Thymus (tissue), 11 donors: ENCODE data around the gene NR1H2. TPM values are rescaled to one million over a fixed set of nuclear protein-coding genes. Genes with fewer than 3 reads are reported as not detected.
"Not testable (repeated sequence)": the region's sequence is repeated elsewhere in the genome, so short reads cannot be mapped to it uniquely, and the experiment has no call there.

ENCODE experiments used
- DNase-seq, 9 donors: peaks; one replicate each; pipeline ENCODE4 v3.0.0-alpha.2; 2013; ENCODE audit warnings: low spot score in 9 of 9, low read depth in 6 of 9, missing footprints in 1 of 9
- H3K27ac ChIP-seq, 2 donors: one replicate each; pipeline ENCODE4 v1.5.1; 2013; ENCODE audit warnings: control low read depth in 1 of 2, low read depth in 1 of 2, low read length in 1 of 2, mild to moderate bottlenecking in 1 of 2, moderate library complexity in 1 of 2
- H3K27me3 ChIP-seq, 2 donors: one replicate each; pipeline ENCODE4 v1.5.1; 2013; ENCODE audit warnings: low read length in 1 of 2; ENCODE audit not compliant: control insufficient read depth in 2 of 2, insufficient read depth in 1 of 2
- H3K36me3 ChIP-seq, 2 donors: one replicate each; pipeline ENCODE4 v1.5.1; 2013; ENCODE audit warnings: low read length in 1 of 2, mild to moderate bottlenecking in 1 of 2, moderate library complexity in 1 of 2; ENCODE audit not compliant: control insufficient read depth in 2 of 2, insufficient read depth in 2 of 2
- H3K4me1 ChIP-seq, 2 donors: one replicate each; pipeline ENCODE4 v1.5.1; 2013; ENCODE audit warnings: low read length in 2 of 2; ENCODE audit not compliant: control insufficient read depth in 2 of 2, insufficient read depth in 2 of 2
- H3K4me3 ChIP-seq, 2 donors: one replicate each; pipeline ENCODE4 v1.5.1; 2013; ENCODE audit warnings: low read length in 2 of 2, control low read depth in 1 of 2, mild to moderate bottlenecking in 1 of 2
- H3K9me3 ChIP-seq, 2 donors: one replicate each; pipeline ENCODE4 v1.5.1; 2013; ENCODE audit warnings: low read length in 1 of 2, mild to moderate bottlenecking in 1 of 2; ENCODE audit not compliant: control insufficient read depth in 2 of 2, insufficient read depth in 1 of 2
- WGBS: extraction: QIAGEN DNeasy Blood & Tissue Kit; methylation state at CpG from one replicate; pipeline ENCODE4 v1.1.7; 2013; 5-methylcytosine and 5-hydroxymethylcytosine counted together
- polyA plus RNA-seq: library from polyadenylated mRNA; stranded (reverse); fragments of 200-250 nt; gene quantifications from one replicate; pipeline ENCODE4 v1.2.3, GENCODE V29; 2013
- total RNA-seq: library from RNA; stranded (reverse); fragments of 120-200 nt; gene quantifications from one replicate; pipeline ENCODE4 v1.2.4, GENCODE V29; 2013
- donor health status: healthy.

Gene NR1H2
- total and polyA plus RNA-seq, 2 donors, result 27.9 to 57.2 TPM

GRCh38 chr19:50340331-50340730 is 35.9 kb upstream of the NR1H2 start:
- H3K9me3 ChIP-seq, result peaks cover 0 to 3% of the 10 kb centered on the region in 2 donors
- no peaks in the 10 kb centered on the region for H3K4me1 ChIP-seq
- H3K4me3 ChIP-seq, result no peak overlapping the region
- H3K27ac ChIP-seq, result no peak overlapping the region
- no peaks in the 10 kb centered on the region for H3K36me3 ChIP-seq
- H3K27me3 ChIP-seq, result no peaks in the 10 kb centered on the region
- no peak for DNase-seq

- no peaks in the 10 kb centered on the region for H3K27me3 ChIP-seq
Measured at GRCh38 chr19:50341091-50341564, 35.1 kb upstream of the NR1H2 start.

GRCh38 chr19:50344661-50345318 is 31.5 kb upstream of the NR1H2 start:
- H3K9me3 ChIP-seq, result peaks cover 0 to 3% of the 10 kb centered on the region in 2 donors
- no peaks in the 10 kb centered on the region for H3K27me3 ChIP-seq
- H3K27ac ChIP-seq, result peak overlapping the region in 1 of 2 donors; percentile 8
- H3K36me3 ChIP-seq, result no peaks in the 10 kb centered on the region
- WGBS, result 72% methylated on average over 8 of the region's 8 CpGs
- H3K4me3 ChIP-seq, result no peak overlapping the region
- peaks cover 0 to 4% of the 10 kb centered on the region in 2 donors for H3K4me1 ChIP-seq
- no peak for DNase-seq

More at GRCh38 chr19:50341091-50341564, 35.1 kb upstream of the NR1H2 start:
- no peak for DNase-seq
- H3K36me3 ChIP-seq, result no peaks in the 10 kb centered on the region
- no peak overlapping the region for H3K4me3 ChIP-seq
- H3K4me1 ChIP-seq, result no peaks in the 10 kb centered on the region
- WGBS, result 95% methylated on average over 3 of the region's 3 CpGs
- H3K9me3 ChIP-seq, result peaks cover 0 to 3% of the 10 kb centered on the region in 2 donors
- H3K27ac ChIP-seq, result no peak overlapping the region

GRCh38 chr19:50347089-50347581 is 29.1 kb upstream of the NR1H2 start:
- not testable (repeated sequence) for H3K36me3 ChIP-seq, H3K27me3 ChIP-seq, H3K4me1 ChIP-seq, H3K9me3 ChIP-seq, DNase-seq, H3K4me3 ChIP-seq
- peak overlapping the region; percentile 40 to 43 for H3K27ac ChIP-seq
- WGBS, result 76% methylated on average over 8 of the region's 8 CpGs

- WGBS, result 84% methylated on average over 22 of the region's 22 CpGs
- DNase-seq, result no peak
- Histone ChIP-seq H3K4me3 (no peak overlapping the region), H3K4me1 (peaks cover 0 to 4% of the 10 kb centered on the region in 2 donors), H3K27ac (peak overlapping the region; percentile 42 to 57), H3K36me3 (no peaks in the 10 kb centered on the region), H3K9me3 (no peaks in the 10 kb centered on the region), H3K27me3 (no peaks in the 10 kb centered on the region)
Measured at GRCh38 chr19:50349277-50350057, 26.8 kb upstream of the NR1H2 start.

GRCh38 chr19:50352242-50352641 is 24.0 kb upstream of the NR1H2 start:
- peaks cover 0 to 4% of the 10 kb centered on the region in 2 donors for H3K4me1 ChIP-seq
- no peaks in the 10 kb centered on the region for H3K36me3 ChIP-seq
- no peaks in the 10 kb centered on the region for H3K9me3 ChIP-seq
- DNase-seq, result no peak
- H3K27me3 ChIP-seq, result no peaks in the 10 kb centered on the region
- no peak overlapping the region for H3K4me3 ChIP-seq
- 62% methylated on average over 4 of the region's 4 CpGs for WGBS
- no peak overlapping the region for H3K27ac ChIP-seq

GRCh38 chr19:50353487-50353880 is 22.8 kb upstream of the NR1H2 start:
- H3K27ac ChIP-seq, H3K9me3 ChIP-seq, DNase-seq, H3K27me3 ChIP-seq, H3K4me1 ChIP-seq, H3K4me3 ChIP-seq, H3K36me3 ChIP-seq: not testable (repeated sequence)
- 92% methylated on average over 7 of the region's 7 CpGs for WGBS

- no peak for DNase-seq
- peak overlapping the region in 1 of 2 donors; percentile 65 for H3K4me3 ChIP-seq
- peaks cover 0 to 13% of the 10 kb centered on the region in 2 donors for H3K27me3 ChIP-seq
- peaks cover 2 to 5% of the 10 kb centered on the region in 2 donors for H3K4me1 ChIP-seq
- WGBS, result 37% methylated on average over 13 of the region's 13 CpGs
- no peak overlapping the region for H3K27ac ChIP-seq
- no peaks in the 10 kb centered on the region for H3K36me3 ChIP-seq
- peaks cover 0 to 17% of the 10 kb centered on the region in 2 donors for H3K9me3 ChIP-seq
Measured at GRCh38 chr19:50356691-50357177, 19.5 kb upstream of the NR1H2 start.
